Measurements from ENCODE around the gene PLPP1.

DNA sequence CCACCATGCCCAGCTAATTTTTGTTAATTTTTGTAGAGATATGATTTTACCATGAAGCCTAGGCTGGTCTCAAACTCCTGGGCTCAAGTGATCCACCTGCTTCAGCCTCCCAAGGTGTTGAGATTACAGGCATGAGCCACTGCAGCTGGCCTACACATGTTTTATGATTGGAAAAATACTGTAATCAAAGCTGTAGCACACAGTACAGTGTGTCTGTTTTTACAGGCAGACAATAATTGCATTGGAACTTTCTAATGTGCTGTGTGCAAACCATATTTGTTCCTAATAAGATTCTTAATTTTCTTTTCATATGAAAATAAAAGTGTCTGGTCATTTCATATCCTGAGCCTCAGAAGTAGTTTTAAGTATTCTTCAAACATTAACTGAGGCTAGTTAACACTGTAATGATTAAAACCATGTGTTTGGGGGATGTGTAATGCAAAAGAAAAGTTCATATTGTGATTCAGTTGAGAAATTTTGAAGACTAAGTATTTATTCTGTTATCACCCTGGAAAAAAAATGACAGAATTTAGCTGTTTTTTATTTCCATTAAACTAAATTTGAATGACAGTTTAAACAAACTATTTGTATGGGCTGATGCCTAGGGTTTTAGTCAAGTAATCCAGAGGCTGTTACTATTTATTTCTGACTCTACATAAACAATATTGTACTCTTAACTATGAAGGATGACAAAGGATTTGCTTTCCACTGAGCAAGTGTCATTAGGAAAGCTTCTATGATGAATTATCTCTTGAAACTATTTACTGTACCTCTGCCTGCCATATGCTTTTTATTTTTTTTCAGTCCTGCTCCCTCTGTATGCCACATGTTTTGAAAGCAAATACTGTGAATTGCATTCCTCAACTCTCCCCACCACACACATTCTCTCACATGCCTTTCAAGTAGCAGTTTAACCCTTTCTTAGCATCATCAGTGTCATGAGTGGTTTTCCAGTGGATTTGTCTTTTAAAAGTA is 115.5 kb downstream of the PLPP1 start:
- TF ChIP-seq, protein P1, sequence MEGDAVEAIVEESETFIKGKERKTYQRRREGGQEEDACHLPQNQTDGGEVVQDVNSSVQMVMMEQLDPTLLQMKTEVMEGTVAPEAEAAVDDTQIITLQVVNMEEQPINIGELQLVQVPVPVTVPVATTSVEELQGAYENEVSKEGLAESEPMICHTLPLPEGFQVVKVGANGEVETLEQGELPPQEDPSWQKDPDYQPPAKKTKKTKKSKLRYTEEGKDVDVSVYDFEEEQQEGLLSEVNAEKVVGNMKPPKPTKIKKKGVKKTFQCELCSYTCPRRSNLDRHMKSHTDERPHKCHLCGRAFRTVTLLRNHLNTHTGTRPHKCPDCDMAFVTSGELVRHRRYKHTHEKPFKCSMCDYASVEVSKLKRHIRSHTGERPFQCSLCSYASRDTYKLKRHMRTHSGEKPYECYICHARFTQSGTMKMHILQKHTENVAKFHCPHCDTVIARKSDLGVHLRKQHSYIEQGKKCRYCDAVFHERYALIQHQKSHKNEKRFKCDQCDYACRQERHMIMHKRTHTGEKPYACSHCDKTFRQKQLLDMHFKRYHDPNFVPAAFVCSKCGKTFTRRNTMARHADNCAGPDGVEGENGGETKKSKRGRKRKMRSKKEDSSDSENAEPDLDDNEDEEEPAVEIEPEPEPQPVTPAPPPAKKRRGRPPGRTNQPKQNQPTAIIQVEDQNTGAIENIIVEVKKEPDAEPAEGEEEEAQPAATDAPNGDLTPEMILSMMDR (IDR thresholded peaks at IDR 0.05) = no peak
- TF ChIP-seq POLR2A (IDR thresholded peaks at IDR 0.05) = no peak

All from right lobe of liver (tissue), 4 donors.